Endothelial cell of umbilical vein (primary cell): ENCODE results near the gene ZIC5. TPM values are rescaled to one million over a fixed set of nuclear protein-coding genes. Genes with fewer than 3 reads are reported as not detected.

Source experiments
- BruUV-seq: library from RNA; stranded (reverse); fragments of 400-500 nt; replicated peaks from 2 replicates; lab custom pipeline; 2021; lab: Mats Ljungman, UMichigan
- CTCF ChIA-PET: fragments of 300-600, 350-600 bp; sonication (Branson Sonifier 250); formaldehyde crosslinking; loops from one replicate; lab custom pipeline; 2021; ENCODE audit warnings: antibody characterized with exemption, inconsistent platforms; lab: Charles Lee
- POLR2A ChIA-PET: fragments of 300-600, 350-600 bp; sonication (Branson Sonifier 250); formaldehyde crosslinking; loops from one replicate; lab custom pipeline; 2021; ENCODE audit warnings: antibody characterized with exemption, inconsistent platforms; lab: Charles Lee
- DNase-seq: peaks from one replicate; pipeline ENCODE4 v3.0.0-alpha.2; 2011; ENCODE audit warnings: low read depth, low spot score
- FAIRE-seq: peaks from 2 replicates; lab custom pipeline; 2011; peaks lifted over from hg19 to GRCh38; lab: Jason Lieb, UNC
- H2AFZ ChIP-seq: 2 replicates; pipeline ENCODE4 v1.6.0; 2012; ENCODE audit warnings: low read depth, low read length, control low read depth, inconsistent platforms
- H3K27ac ChIP-seq: 2 replicates; pipeline ENCODE4 v1.5.1; 2011; ENCODE audit warnings: low read depth, mild to moderate bottlenecking, control low read depth, low read length, moderate library complexity; ENCODE audit not compliant: insufficient read depth
- H3K27me3 ChIP-seq, 2 experiments: 2 replicates each; pipeline versions ENCODE4 v1.6.0 to v1.6.1; 2011; ENCODE audit warnings: low read length in 2 of 2, mixed read lengths in 1 of 2; ENCODE audit not compliant: control insufficient read depth in 2 of 2, insufficient read depth in 2 of 2
- H3K36me3 ChIP-seq, 2 experiments: 2 replicates in 1 of 2; 3 replicates in 1 of 2; pipeline ENCODE4 v1.5.1; 2011; ENCODE audit warnings: low read length in 2 of 2, mild to moderate bottlenecking in 1 of 2, moderate library complexity in 1 of 2; ENCODE audit not compliant: control insufficient read depth in 2 of 2, insufficient read depth in 2 of 2; ENCODE audit errors: extremely low read depth in 1 of 2
- H3K4me1 ChIP-seq: 3 replicates; pipeline ENCODE4 v1.5.1; 2011; ENCODE audit warnings: mild to moderate bottlenecking, low read length; ENCODE audit not compliant: control insufficient read depth, insufficient read depth; ENCODE audit errors: extremely low read depth
- H3K4me2 ChIP-seq: 2 replicates; pipeline ENCODE4 v1.6.1; 2011; ENCODE audit warnings: low read length, control low read depth, mixed read lengths; ENCODE audit not compliant: insufficient read depth
- H3K4me3 ChIP-seq, 3 experiments: fragments of 200-600 bp in 1 of 3; sonication (generic), shearing (Covaris generic) in 1 of 3; replicated peaks in 1 of 3; 2 replicates each; pipeline ENCODE4 v1.5.1; 2011 to 2016; ENCODE audit warnings: control low read depth in 3 of 3, low read length in 3 of 3, mild to moderate bottlenecking in 2 of 3, inconsistent platforms in 1 of 3, low read depth in 1 of 3, moderate library complexity in 1 of 3; ENCODE audit not compliant: insufficient read depth in 1 of 3
- H3K79me2 ChIP-seq: 2 replicates; pipeline ENCODE4 v1.6.0; 2012; ENCODE audit warnings: low read length, inconsistent platforms; ENCODE audit not compliant: control insufficient read depth, insufficient read depth
- H3K9ac ChIP-seq: replicated peaks from 2 replicates; pipeline ENCODE3; 2011; ENCODE audit warnings: low read length, control low read depth; ENCODE audit not compliant: insufficient read depth; ENCODE audit errors: extremely low read depth
- H3K9me1 ChIP-seq: replicated peaks from 3 replicates; pipeline ENCODE4 v1.6.0; 2011; ENCODE audit warnings: mild to moderate bottlenecking, low read length; ENCODE audit not compliant: control insufficient read depth, insufficient read depth; ENCODE audit errors: extremely low read depth
- H3K9me3 ChIP-seq: replicated peaks from 2 replicates; pipeline ENCODE4 v1.5.1; 2012; ENCODE audit warnings: low read length, inconsistent platforms; ENCODE audit not compliant: control insufficient read depth, insufficient read depth
- H4K20me1 ChIP-seq: replicated peaks from 2 replicates; pipeline ENCODE3; 2011; ENCODE audit warnings: mild to moderate bottlenecking, low read length; ENCODE audit not compliant: control insufficient read depth, insufficient read depth; ENCODE audit errors: extremely low read depth
- EZH2 ChIP-seq: IDR thresholded peaks from 2 replicates; pipeline ENCODE4 v1.6.1; 2012; ENCODE audit warnings: borderline replicate concordance, low read depth, mild to moderate bottlenecking, moderate library complexity, low read length, inconsistent platforms; ENCODE audit not compliant: severe bottlenecking
- GATA2 ChIP-seq: IDR thresholded peaks from 2 replicates; pipeline ENCODE4 v1.7.0; 2011; ENCODE audit warnings: low read depth, mild to moderate bottlenecking, moderate library complexity, mixed read lengths, low read length; ENCODE audit not compliant: insufficient read length, insufficient read depth
- JUN ChIP-seq: IDR thresholded peaks from 2 replicates; pipeline ENCODE4 v1.6.1; 2011; ENCODE audit warnings: borderline replicate concordance, low read depth; ENCODE audit not compliant: insufficient read length, insufficient read depth
- MAX ChIP-seq: IDR thresholded peaks from 2 replicates; pipeline ENCODE4 v1.6.1; 2011; ENCODE audit not compliant: insufficient read depth, insufficient read length
- MYC ChIP-seq: IDR thresholded peaks from one replicate; pipeline ENCODE4 v1.6.1; 2011; ENCODE audit warnings: mild to moderate bottlenecking, low read depth, low read length
- POLR2A ChIP-seq: IDR thresholded peaks from 2 replicates; pipeline ENCODE4 v1.6.1; 2012; ENCODE audit warnings: low read depth, mild to moderate bottlenecking, control low read depth, low read length
- dilution Hi-C: fragments of 300-500 bp; cut with MboI; formaldehyde crosslinking; loops from one replicate; pipeline ENCODE4 v1.15.0; 2019; ENCODE audit warnings: low sequenced_read_pairs; ENCODE audit not compliant: extremely low pct_ligation_motif_present
- intact Hi-C: fragments of 100-400 bp; cut with micrococcal nuclease; formaldehyde crosslinking; loops from one replicate; pipeline ENCODE4 v1.10.0; 2022
- polyA plus RNA-seq, 4 experiments: library from polyadenylated mRNA; depleted of rRNA in 3 of 4; stranded (reverse) in 3 of 4; unstranded in 1 of 4; fragments of >200 nt; gene quantifications; 2 replicates each; pipeline versions ENCODE4 v1.2.1 to v1.2.3, GENCODE V29; 2011 to 2012; ENCODE audit warnings: missing spikeins in 1 of 4
- total RNA-seq: library from RNA; stranded (reverse); gene quantifications from 2 replicates; pipeline ENCODE4 v1.2.3, GENCODE V29; 2021

Gene ZIC5
- total and polyA plus RNA-seq, 2 donors (not counting 3 experiments of a cell fraction or from before 2014, with no cell fraction given), result not detected

DNA sequence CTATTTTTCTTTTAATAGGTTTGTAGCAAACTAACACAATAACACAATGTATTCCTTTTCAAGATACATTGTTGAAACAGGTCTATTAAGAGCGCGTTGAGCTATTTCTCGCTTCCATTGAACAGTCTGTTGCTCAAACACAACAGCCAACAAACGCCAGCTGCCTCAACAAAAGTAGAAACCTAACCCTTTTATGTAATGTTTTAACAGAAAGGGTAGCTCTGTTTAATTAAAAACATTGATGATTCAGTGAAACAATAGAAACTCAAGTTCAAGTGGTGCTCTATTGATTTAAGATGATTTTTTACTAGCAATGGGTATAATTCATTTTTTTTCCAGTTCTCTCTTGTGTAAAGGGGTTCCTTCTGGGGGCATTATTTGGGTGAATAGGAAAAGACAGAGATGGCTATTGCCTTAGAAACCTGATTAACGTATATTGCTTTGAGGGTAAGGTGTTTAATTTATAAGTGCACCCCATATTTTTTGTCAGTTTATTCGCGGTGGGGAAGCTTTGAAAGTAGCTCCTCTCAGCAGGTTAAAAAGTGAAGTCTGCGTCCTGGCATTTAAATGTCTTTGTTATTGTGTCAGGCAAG, 24.9 kb upstream of the ZIC5 start:
- dilution Hi-C loops (no loop called here), intact Hi-C loops (no loop called here)
- Histone ChIP-seq H3K27me3 (peaks cover 69 to 82% of the 10 kb centered on the region in 2 experiments), H3K9me3 (no peaks in the 10 kb centered on the region), H4K20me1 (no peaks in the 10 kb centered on the region), H3K36me3 (no peaks in the 10 kb centered on the region), H3K9ac (no peak overlapping the region), H3K4me2 (no peak overlapping the region), H3K4me3 (no peak overlapping the region), H3K27ac (no peak overlapping the region), H3K9me1 (no peaks in the 10 kb centered on the region), H3K79me2 (no peaks in the 10 kb centered on the region), H2AFZ (no peak overlapping the region), H3K4me1 (no peaks in the 10 kb centered on the region)
- FAIRE-seq (no peak), DNase-seq (no peak)
- CTCF ChIA-PET, result interaction anchor here (1.2 kb wide), 1 partner anchor 518 kb away, joined by 4 read pairs; no protein-coding TSS in a partner anchor
- TF ChIP-seq MYC (no peak), MAX (no peak), POLR2A (no peak), EZH2 (no peak), GATA2 (no peak), JUN (no peak)
- POLR2A ChIA-PET, result no interaction called here
- no TSS peak for BruUV-seq
